Type B pancreatic cell (in vitro differentiated cells): ENCODE results near the gene RAD51AP2. TPM values are rescaled to one million over a fixed set of nuclear protein-coding genes. Genes with fewer than 3 reads are reported as not detected.

Source experiments
- DNase-seq: peaks from one replicate; pipeline ENCODE4 v3.0.0; 2021; ENCODE audit warnings: mixed read lengths; ENCODE audit not compliant: unreplicated experiment; ENCODE audit errors: extremely low spot score
- H3K27ac Mint-ChIP-seq: 2 replicates; pipeline ENCODE4 v1.8.0; 2021; ENCODE audit warnings: mild to moderate bottlenecking, mixed read lengths
- H3K27me3 Mint-ChIP-seq: 2 replicates; pipeline ENCODE4 v1.8.0; 2021; ENCODE audit warnings: mixed read lengths
- H3K36me3 Mint-ChIP-seq: 2 replicates; pipeline ENCODE4 v1.8.0; 2021; ENCODE audit warnings: mixed read lengths
- H3K4me1 Mint-ChIP-seq: one replicate; pipeline ENCODE4 v1.8.0; 2021; ENCODE audit warnings: mixed read lengths; ENCODE audit not compliant: unreplicated experiment
- H3K4me3 Mint-ChIP-seq: 2 replicates; pipeline ENCODE4 v1.8.0; 2021; ENCODE audit warnings: mild to moderate bottlenecking, mixed read lengths
- H3K9me3 Mint-ChIP-seq: 2 replicates; pipeline ENCODE4 v1.8.0; 2021; ENCODE audit warnings: mixed read lengths
- CTCF ChIP-seq: fragments of 200-600 bp; sonication (generic); conservative IDR thresholded peaks from 2 replicates; pipeline ENCODE4 v1.5.0; 2021; ENCODE audit warnings: antibody characterized with exemption, mild to moderate bottlenecking
- total RNA-seq: library from RNA; stranded (reverse); gene quantifications from 2 replicates; pipeline ENCODE4 v1.2.1, GENCODE V29; 2021; ENCODE audit warnings: low replicate concordance

RAD51AP2 gene
- total RNA-seq, 1 donor from 2014 or later = 0.12 TPM

- Mint-ChIP-seq H3K9me3 (no peaks in the 10 kb centered on the region), H3K27me3 (peaks cover 22% of the 10 kb centered on the region), H3K4me3 (no peak overlapping the region), H3K27ac (no peak overlapping the region), H3K36me3 (no peaks in the 10 kb centered on the region), H3K4me1 (peaks cover 6% of the 10 kb centered on the region)
- DNase-seq = no peak
- no peak for TF ChIP-seq CTCF
These were observed 1.2 kb upstream of the RAD51AP2 start for GRCh38 chr2:17519486-17519885.

GRCh38 chr2:17517481-17518211, 594 bp downstream of the RAD51AP2 start:
- Mint-ChIP-seq H3K9me3 (no peaks in the 10 kb centered on the region), H3K4me1 (peaks cover 6% of the 10 kb centered on the region), H3K27me3 (peaks cover 22% of the 10 kb centered on the region), H3K27ac (peak overlapping the region; percentile 40), H3K4me3 (peak overlapping the region; percentile 86), H3K36me3 (no peaks in the 10 kb centered on the region)
- DNase-seq = no peak
- TF ChIP-seq CTCF = no peak

- DNase-seq = no peak
- H3K9me3 Mint-ChIP-seq = no peaks in the 10 kb centered on the region
- no peak for TF ChIP-seq CTCF
- peaks cover 20% of the 10 kb centered on the region for H3K27me3 Mint-ChIP-seq
- peaks cover 6% of the 10 kb centered on the region for H3K4me1 Mint-ChIP-seq
- H3K27ac Mint-ChIP-seq = no peak overlapping the region
- H3K36me3 Mint-ChIP-seq = no peaks in the 10 kb centered on the region
- no peak overlapping the region for H3K4me3 Mint-ChIP-seq
These were observed 2.6 kb downstream of the RAD51AP2 start for GRCh38 chr2:17515652-17516051.

GRCh38 chr2:17506736-17507616, 11.3 kb downstream of the RAD51AP2 start:
- Mint-ChIP-seq H3K4me1 (no peaks in the 10 kb centered on the region), H3K4me3 (no peak overlapping the region), H3K36me3 (no peaks in the 10 kb centered on the region), H3K27ac (no peak overlapping the region), H3K9me3 (no peaks in the 10 kb centered on the region), H3K27me3 (no peaks in the 10 kb centered on the region)
- TF ChIP-seq CTCF = no peak
- DNase-seq = no peak

- no peaks in the 10 kb centered on the region for H3K9me3 Mint-ChIP-seq
- H3K4me1 Mint-ChIP-seq = no peaks in the 10 kb centered on the region
- no peak for DNase-seq
- H3K27ac Mint-ChIP-seq = no peak overlapping the region
- H3K27me3 Mint-ChIP-seq = no peaks in the 10 kb centered on the region
- H3K4me3 Mint-ChIP-seq = no peak overlapping the region
- TF ChIP-seq CTCF = no peak
- no peaks in the 10 kb centered on the region for H3K36me3 Mint-ChIP-seq
These were observed 20.5 kb downstream of the RAD51AP2 start for GRCh38 chr2:17497718-17498117.
